HG03280 (cell line): ENCODE data around the gene CTXND2.

ENCODE experiments used
- ATAC-seq: cut with Tn5 transposase; IDR thresholded peaks from one replicate; pipeline ENCODE4 v1.9.1; 2021; ENCODE audit warnings: mild to moderate bottlenecking, moderate library complexity; ENCODE audit not compliant: unreplicated experiment

The CTXND2 gene

DNA sequence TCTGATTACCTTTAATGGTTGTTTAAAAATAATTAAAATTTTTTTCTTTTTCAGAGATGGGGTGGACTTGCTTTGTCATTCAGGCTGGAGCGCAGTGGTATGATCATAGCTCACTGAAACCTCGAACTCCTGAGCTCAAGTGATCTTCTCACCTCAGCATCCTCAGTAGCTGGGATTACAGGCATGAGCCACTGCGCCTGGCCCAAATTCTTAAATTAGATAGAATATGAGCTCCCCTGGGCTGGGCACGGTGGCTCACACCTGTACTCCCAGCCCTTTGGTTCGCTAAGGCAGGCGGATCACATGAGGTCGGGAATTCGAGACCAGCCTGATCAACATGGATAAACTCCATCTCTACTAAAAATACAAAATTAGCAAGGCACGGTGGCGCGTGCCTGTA is 70.7 kb downstream of the CTXND2 start:
- ATAC-seq, result no peak

DNA sequence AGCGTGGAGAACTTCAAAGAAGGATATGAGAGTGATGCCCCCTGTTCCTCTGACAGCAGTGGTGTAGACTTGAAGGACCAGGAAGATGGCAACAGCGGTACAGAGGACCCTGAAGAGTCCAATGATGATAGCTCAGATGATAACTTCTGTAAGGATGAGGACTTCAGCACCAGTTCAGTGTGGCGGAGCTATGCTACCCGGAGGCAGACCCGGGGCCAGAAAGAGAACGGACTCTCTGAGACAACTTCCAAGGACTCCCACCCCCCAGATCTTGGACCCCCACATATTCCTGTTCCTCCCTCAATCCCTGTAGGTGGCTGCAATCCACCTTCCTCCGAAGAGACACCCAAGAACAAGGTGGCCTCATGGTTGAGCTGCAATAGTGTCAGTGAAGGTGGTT is 73.7 kb downstream of the CTXND2 start:
- no peak for ATAC-seq

DNA sequence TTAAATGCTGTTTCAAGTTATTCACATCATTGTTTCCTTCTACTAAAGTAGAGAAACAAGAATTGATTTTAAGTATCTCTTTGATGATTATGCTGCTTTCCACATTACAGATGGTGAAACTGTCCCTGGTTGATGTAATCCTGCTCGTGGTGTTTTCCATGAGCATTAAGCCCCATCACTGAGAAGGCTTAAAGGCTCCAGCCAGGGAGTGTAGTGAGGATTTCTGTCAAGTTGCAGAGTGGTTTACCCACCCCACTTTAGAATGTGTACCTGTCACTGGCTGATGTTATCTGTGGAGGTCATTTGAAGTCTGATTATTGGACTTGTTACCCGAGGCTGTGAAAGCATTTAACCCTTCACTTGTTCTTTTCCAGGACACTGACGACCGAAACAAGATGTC is 74.8 kb downstream of the CTXND2 start:
- ATAC-seq, result no peak
